Left kidney (tissue), 2 donors: ENCODE results near the gene FBXL16. TPM values are rescaled to one million over a fixed set of nuclear protein-coding genes. Genes with fewer than 3 reads are reported as not detected.
"Not testable (repeated sequence)": the region's sequence is repeated elsewhere in the genome, so short reads cannot be mapped to it uniquely, and the experiment has no call there.

Experiments used
- DNase-seq: peaks from one replicate; pipeline ENCODE4 v3.0.0-alpha.2; 2013
- polyA plus RNA-seq: library from polyadenylated mRNA; unstranded; fragments of 120-200 nt; gene quantifications from one replicate; pipeline ENCODE4 v1.2.1, GENCODE V29; 2013; ENCODE audit not compliant: insufficient read length

Gene FBXL16
- polyA plus RNA-seq, 1 donor = 0.75 TPM

- no peak for DNase-seq
Measured at GRCh38 chr16:724188-725040, 18.8 kb upstream of the FBXL16 start.

GRCh38 chr16:723695-724094 lies 18.1 kb upstream of the FBXL16 start:
- DNase-seq = no peak

- DNase-seq = no peak
Measured at GRCh38 chr16:722835-723633, 17.4 kb upstream of the FBXL16 start.

- no peak for DNase-seq
Measured at GRCh38 chr16:721765-722540, 16.4 kb upstream of the FBXL16 start.

DNA sequence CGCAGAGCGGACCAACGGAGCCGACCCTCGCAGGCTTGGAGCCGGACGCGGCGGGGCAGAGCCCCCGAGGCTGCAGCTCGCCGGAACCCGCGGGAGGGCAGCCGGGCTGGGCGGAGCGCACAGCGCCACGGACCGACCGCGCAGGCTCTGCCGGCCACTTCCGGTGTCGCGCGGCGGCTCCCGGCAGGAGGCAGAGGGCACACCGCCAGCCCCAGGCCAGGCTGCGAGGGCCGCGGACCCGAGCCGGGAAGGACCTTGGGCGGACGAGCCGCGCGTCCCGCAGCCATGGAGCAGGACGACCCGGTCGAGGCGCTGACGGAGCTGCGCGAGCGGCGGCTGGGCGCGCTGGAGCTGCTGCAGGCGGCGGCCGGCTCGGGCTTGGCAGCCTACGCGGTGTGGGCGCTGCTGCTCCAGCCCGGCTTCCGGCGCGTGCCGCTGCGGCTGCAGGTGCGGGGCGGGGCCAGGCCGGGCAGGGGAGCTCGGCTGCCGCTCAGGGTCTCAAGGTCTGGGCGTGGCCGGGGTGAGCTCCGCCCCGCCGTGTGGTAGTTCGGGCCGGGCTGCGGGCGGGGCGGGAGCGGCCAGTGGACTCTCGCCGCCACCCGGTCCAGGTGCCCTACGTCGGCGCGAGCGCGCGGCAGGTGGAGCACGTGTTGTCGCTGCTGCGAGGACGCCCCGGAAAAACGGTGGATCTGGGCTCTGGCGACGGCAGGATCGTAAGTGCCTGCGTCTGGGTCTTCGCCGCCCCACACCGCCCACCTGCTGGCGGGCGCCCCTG lies 15.6 kb upstream of the FBXL16 start, which contains the start of gene ANTKMT:
Gene ANTKMT (plus strand): TSS at position 157 of the 775 bp plus-strand sequence. CDS start 129 bp downstream, at position 286.
- DNase-seq = peak; percentile 72

DNA sequence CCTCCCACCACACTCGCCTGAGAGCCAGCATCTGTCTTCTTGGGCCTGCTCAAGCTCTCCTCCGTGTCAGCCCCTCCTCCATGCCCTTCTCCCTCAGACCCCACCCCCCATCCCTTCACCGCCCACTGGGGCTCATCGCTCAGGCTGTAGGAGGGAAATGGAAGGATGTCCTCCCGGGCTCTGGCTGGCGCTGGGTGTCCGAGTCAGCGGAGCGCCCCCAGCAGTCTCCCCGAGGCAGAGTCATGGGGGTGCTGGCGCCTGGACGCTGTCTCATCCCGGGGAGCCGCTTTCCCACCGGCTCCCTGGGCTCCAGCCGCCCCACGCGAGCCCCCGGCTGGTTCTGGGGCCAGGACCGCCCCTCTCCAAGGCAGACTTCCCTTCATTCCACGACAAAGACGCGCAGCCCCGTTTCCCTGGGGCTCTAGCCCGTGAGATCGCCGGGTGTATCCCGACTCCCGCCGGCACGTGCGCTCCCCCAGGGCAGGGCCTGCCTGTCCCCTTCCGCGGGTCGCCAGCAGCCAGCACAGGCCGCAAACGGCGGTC lies 14.9 kb upstream of the FBXL16 start:
- peak; percentile 61 for DNase-seq

GRCh38 chr16:719815-720446 lies 14.3 kb upstream of the FBXL16 start:
- DNase-seq = no peak

DNA sequence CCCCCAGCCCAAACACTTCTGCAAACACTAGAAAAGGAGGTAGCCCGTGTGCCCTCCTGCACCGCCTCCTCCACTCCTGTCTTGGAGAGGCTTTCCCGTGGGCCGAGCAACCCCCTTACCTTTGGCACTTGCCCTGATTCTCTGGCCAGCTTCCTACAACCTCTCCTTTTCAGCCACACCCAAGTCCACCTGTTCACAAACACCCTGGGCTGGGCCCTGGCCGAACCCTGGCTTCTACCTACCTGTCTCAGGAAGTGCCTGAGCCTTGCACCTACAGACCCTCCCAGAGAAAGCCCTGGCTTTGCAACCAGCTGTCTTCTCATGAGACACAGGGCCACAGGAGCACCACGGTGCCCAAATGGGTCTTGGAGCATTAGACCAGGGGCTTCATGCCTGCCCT lies 13.3 kb upstream of the FBXL16 start:
- no peak for DNase-seq

DNA sequence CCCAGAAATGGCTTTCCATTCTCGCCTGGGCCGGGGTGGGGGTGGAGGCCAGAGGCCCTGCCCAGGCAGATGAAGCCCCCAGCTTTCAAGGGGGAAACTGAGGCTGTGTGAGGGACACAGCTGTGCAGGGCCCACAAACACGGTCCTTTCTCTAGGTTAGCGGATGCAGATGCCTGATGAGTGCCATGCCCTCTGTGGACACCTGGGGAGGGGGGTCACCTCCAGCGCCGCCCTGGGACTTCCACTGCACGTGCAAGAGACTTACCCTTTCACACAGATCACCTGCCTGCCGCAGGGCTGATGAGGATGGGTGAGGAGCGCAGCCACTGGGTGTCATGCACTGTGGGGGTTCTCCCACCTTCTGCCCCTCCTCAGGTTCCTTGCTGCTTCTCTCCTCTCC lies 12.8 kb upstream of the FBXL16 start:
- no peak for DNase-seq

GRCh38 chr16:717450-718245 lies 12.0 kb upstream of the FBXL16 start:
- no peak for DNase-seq

DNA sequence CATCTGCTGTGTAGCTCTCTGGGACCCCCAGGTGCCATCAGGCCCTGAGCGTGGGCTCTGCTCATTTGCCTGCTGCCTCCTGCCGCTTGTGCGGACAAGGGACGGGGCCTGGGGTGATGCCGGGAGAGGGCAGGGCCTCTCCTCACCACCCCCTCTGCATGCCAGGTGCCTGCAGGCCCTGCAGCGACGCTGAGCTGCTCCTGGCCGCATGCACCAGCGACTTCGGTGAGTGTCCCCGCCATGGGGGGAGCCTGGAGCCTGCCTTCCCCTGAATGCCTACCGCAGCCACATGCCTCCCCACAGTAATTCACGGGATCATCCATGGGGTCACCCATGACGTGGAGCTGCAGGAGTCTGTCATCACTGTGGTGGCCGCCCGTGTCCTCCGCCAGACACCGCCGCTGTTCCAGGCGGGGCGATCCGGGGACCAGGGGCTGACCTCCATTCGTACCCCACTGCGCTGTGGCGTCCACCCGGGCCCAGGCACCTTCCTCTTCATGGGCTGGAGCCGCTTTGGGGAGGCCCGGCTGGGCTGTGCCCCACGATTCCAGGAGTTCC lies 11.2 kb upstream of the FBXL16 start:
- no peak for DNase-seq

GRCh38 chr16:716200-716568 lies 10.6 kb upstream of the FBXL16 start:
- DNase-seq = no peak

DNA sequence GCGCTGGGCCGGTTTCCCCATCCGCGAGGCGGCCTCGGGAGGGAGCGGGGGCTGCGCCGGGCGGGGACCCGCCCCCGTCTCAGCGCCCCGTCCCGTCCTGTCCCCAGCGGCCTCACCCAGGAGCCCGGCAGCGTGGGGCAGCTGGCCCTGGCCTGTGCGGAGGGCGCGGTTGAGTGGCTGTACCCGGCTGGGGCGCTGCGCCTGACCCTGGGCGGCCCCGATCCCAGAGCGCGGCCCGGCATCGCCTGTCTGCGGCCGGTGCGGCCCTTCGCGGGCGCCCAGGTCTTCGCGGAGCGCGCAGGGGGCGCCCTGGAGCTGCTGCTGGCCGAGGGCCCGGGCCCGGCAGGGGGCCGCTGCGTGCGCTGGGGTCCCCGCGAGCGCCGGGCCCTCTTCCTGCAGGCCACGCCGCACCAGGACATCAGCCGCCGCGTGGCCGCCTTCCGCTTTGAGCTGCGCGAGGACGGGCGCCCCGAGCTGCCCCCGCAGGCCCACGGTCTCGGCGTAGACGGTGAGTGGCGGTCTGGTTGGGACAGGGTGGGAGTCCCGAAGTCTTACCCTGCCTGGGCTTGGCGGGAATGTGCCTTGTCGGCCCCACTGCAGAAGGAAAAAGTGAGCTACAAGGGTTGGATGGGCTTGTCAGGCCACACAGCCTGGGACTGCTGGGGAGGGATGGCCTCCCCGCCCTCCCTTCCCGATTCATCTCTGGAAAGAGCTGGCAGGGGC lies 10.0 kb upstream of the FBXL16 start:
- no peak for DNase-seq

DNA sequence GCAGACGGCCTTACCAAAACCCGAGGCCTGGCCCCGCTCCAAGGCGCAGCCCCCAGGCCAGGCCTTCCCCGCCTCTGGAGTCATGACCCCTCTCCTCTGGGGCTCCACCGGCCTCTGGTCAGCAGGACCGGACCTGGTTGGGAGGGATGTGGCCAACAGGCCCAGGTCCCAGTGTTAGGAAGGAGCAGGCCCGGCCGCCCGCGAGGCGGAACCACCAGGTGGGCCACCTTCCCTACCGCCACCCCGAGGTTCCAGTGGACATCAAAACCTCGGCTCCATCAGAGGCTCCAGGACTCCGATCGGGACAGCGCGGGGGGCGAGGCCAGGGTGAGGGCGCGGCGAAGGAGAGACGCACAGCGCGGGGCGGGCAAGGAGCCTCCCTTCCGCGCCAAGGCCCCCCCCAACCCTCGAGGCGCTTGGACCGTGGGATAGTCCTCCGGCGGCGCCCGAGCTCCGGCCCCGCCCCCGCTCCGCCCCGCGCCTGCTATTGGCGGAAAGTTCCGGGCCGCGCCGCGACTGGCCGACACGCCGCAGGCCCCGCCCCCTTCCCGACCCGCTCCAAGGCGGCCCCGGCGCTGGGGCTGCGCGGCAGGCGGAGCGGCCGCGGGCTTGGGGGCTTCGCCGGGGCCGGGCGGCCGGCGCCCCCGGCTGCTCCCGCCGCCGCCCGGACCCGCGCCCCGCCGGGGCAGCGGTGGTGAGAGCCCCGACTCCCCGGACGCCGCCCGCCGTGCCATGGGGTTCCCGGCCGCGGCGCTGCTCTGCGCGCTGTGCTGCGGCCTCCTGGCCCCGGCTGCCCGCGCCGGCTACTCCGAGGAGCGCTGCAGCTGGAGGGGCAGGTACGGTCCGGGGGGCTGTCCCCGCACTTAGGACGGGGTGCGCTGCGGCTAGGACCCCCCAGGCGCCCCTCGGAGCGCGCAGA lies 9.2 kb upstream of the FBXL16 start, which contains the start of gene METRN:
Gene METRN (plus strand): TSS at position 561 of the 919 bp plus-strand sequence. CDS start 172 bp downstream, at position 733.
- no peak for DNase-seq

DNA sequence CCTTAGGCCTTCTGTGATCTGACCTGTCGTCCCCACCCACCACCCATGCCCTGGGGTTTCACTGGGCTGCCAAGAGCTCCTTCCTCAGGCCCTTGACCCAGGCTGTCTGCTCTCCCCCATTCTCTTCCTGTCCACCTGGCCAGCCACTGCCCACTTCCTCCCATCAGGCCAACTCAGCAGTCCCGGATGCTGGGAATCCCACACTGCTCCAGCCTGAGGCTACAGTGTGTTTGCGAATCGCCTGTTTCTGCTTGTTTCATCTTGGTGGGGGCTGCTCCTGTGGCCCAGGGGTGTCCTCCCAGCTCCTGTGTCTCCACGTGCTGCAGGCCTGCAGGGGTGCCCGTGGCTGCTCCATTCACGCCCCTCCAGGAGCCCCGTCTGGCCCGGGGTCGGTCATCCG lies 8.5 kb upstream of the FBXL16 start:
- DNase-seq = no peak

DNA sequence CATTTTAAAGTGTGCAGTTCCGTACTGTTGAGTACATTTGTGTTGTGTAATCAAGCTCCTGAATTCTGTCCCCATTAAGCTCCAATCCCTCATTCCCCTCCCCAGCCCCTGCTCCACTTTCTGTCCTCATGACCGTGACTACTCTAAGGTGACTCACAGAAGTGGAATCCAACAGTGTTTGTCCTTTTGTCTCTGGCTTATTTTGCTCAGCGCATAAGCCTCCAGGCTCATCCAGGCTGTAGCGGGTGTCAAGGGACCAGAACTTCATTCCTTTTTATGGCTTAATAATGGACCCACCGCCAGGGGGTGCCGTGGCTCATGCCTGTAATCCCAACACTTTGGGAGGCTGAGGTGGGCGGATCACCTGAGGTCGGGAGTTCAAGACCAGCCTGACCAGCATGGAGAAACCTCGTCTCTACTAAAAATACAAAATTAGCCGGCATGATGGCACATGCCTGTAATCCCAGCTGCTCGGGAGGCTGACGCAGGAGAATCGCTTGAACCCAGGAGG lies 7.2 kb upstream of the FBXL16 start:
- not testable (repeated sequence) for DNase-seq

DNA sequence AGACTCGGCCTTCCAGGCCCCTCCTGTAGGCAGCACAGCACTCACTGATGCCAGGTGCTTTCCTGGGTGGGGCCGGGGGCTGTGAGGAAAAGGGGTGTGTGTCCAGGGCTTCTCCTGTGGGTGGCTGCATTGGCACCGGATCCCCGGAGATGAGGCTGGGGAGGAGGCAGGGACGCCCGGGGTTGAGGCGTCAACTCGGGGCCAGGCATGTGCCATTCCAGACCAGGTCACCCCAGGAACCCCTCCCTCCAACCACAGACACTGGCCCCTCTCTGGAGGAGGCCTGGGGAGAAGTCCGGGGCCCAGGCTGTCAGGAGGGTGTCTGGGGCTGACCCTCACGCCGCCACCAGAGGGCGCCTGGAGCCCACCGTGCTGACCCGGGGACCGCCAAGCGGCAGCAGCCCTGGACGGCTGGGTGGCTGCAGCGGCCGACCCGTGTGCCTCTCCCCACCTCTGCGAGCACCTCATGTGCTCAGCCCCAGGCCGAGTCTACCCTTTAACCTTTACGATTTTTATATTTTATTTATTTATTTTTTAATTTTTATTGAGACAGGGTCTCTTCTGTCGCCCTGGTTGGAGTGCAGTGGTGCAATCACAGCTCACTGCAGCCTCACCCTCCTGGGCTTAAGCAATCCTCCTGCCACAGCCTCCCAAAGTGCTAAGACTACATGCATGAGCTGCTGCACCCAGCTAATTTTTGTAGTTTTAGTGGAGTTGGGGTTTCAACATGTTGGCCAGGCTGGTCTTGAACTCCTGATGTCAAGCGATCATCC lies 6.1 kb upstream of the FBXL16 start:
- DNase-seq = no peak
